Astrocyte of the spinal cord (primary cell): ENCODE results near the gene DPF1.

ENCODE experiments used
- DNase-seq: peaks from one replicate; pipeline ENCODE4 v3.0.0; 2011; ENCODE audit warnings: low read depth, low spot score
- H3K4me3 ChIP-seq: 2 replicates; pipeline ENCODE4 v1.5.1; 2011; ENCODE audit warnings: low read depth, mild to moderate bottlenecking, low read length, moderate library complexity
- in situ Hi-C: cut with HindIII; loops from 2 replicates; pipeline ENCODE4 v1.10.0; 2017; ENCODE audit warnings: low sequenced_read_pairs
- TF ChIP-seq, protein P1 (sequence below): IDR thresholded peaks from 2 replicates; pipeline ENCODE4 v1.5.1; 2012; ENCODE audit warnings: low read depth, mild to moderate bottlenecking, low read length, inconsistent platforms

DPF1 gene

DNA sequence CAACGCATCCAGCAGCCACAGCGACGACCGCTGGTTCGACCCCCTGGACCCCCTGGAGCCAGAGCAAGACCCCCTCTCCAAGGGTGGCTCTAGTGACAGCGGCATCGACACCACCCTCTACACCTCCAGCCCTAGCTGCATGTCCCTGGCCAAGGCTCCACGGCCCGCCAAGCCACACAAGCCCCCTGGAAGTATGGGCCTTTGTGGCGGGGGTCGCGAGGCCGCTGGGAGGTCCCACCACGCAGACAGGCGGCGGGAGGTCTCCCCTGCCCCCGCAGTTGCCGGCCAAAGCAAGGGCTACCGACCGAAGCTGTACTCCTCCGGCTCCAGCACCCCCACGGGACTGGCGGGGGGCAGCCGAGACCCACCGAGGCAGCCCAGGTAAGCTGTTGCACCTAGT lies 59.5 kb downstream of the DPF1 start:
- in situ Hi-C loops: no loop called here
- TF ChIP-seq, protein P1, sequence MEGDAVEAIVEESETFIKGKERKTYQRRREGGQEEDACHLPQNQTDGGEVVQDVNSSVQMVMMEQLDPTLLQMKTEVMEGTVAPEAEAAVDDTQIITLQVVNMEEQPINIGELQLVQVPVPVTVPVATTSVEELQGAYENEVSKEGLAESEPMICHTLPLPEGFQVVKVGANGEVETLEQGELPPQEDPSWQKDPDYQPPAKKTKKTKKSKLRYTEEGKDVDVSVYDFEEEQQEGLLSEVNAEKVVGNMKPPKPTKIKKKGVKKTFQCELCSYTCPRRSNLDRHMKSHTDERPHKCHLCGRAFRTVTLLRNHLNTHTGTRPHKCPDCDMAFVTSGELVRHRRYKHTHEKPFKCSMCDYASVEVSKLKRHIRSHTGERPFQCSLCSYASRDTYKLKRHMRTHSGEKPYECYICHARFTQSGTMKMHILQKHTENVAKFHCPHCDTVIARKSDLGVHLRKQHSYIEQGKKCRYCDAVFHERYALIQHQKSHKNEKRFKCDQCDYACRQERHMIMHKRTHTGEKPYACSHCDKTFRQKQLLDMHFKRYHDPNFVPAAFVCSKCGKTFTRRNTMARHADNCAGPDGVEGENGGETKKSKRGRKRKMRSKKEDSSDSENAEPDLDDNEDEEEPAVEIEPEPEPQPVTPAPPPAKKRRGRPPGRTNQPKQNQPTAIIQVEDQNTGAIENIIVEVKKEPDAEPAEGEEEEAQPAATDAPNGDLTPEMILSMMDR: no peak
- no peak for DNase-seq
- no peak overlapping the region for H3K4me3 ChIP-seq

GRCh38 chr19:38163419-38164290 lies 60.4 kb downstream of the DPF1 start:
- DNase-seq: no peak
- H3K4me3 ChIP-seq: no peak overlapping the region
- in situ Hi-C loops: no loop called here
- TF ChIP-seq, protein P1: no peak

DNA sequence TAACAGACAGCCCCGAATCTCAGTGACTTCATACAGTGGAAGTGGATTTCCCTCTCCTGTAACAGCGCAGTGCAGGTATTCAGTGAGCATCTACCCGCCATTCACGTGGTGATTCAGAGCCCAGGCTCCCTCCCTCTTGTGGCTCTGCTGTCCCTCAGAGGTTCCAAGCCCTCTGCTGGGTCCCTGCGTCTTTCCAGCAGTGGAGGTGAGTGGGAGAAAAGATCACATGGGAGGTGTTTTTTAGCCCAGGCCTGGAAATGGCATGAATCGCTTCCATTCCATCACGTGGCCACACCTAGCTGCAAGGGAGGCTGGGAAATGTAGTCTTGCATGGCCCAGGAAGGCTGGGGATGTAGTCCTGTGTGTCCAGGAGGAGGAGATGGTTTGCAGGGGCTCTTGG lies 61.4 kb downstream of the DPF1 start:
- TF ChIP-seq, protein P1: no peak
- in situ Hi-C loops: no loop called here
- H3K4me3 ChIP-seq: no peak overlapping the region
- DNase-seq: no peak

DNA sequence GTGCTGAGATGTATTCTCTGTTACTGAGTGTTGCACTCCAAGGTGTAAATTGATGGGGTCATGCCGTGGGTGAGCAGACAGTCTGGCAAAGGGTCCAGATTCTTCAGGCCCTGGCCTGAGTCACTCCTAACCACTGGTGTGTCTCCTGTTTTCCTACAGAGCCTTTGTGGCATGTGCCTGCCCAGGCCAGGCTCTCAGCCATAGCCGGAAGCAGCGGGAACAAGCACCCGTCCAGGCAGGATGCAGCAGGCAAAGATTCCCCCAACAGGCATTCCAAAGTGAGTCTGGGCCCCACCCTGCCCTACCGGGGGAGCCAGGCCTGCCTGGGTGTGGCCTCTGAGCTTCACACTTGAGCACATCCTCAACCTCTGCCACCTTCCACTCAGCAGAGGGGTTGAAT lies 61.9 kb downstream of the DPF1 start:
- peak; percentile 18 for DNase-seq
- TF ChIP-seq, protein P1: no peak
- in situ Hi-C loops: no loop called here
- H3K4me3 ChIP-seq: no peak overlapping the region
